Prostate gland (tissue), 2 donors: ENCODE measurements around the gene HNRNPLL.

Source experiments
- POLR2A ChIP-seq: fragments of 450-650 bp; IDR thresholded peaks from one replicate; pipeline ENCODE4 v1.6.1; 2016; ENCODE audit warnings: antibody characterized with exemption, mild to moderate bottlenecking
- POLR2AphosphoS5 ChIP-seq: sonication (generic); formaldehyde crosslinking; IDR thresholded peaks from one replicate; pipeline ENCODE4 v1.6.1; 2017; ENCODE audit warnings: antibody characterized with exemption
- TF ChIP-seq, protein P1 (sequence below), 4 experiments: fragments of 200-600 bp in 2 of 4; fragments of 450-650 bp in 2 of 4; sonication (generic) in 2 of 4; IDR thresholded peaks; 1 replicate in 3 of 4; 2 replicates in 1 of 4; pipeline ENCODE4 v1.5.1; 2016 to 2019; ENCODE audit warnings: antibody characterized with exemption in 4 of 4, mild to moderate bottlenecking in 2 of 4, moderate library complexity in 2 of 4

- TF ChIP-seq, protein P1, sequence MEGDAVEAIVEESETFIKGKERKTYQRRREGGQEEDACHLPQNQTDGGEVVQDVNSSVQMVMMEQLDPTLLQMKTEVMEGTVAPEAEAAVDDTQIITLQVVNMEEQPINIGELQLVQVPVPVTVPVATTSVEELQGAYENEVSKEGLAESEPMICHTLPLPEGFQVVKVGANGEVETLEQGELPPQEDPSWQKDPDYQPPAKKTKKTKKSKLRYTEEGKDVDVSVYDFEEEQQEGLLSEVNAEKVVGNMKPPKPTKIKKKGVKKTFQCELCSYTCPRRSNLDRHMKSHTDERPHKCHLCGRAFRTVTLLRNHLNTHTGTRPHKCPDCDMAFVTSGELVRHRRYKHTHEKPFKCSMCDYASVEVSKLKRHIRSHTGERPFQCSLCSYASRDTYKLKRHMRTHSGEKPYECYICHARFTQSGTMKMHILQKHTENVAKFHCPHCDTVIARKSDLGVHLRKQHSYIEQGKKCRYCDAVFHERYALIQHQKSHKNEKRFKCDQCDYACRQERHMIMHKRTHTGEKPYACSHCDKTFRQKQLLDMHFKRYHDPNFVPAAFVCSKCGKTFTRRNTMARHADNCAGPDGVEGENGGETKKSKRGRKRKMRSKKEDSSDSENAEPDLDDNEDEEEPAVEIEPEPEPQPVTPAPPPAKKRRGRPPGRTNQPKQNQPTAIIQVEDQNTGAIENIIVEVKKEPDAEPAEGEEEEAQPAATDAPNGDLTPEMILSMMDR (IDR thresholded peaks at IDR 0.05): no peak
- TF ChIP-seq POLR2A (no peak), POLR2AphosphoS5 (no peak)
Measured at GRCh38 chr2:38551746-38552145, 51.0 kb downstream of the HNRNPLL start.
